Lung (tissue), 12 donors: ENCODE data around the gene ARHGAP8. TPM values are rescaled to one million over a fixed set of nuclear protein-coding genes. Genes with fewer than 3 reads are reported as not detected.

ENCODE experiments used
- ATAC-seq: fragments of 200-7000 bp; cut with Tn5 transposase; one replicate; pipeline ENCODE4 v1.9.1; 2020; ENCODE audit warnings: moderate number of reproducible peaks; ENCODE audit not compliant: insufficient read depth, low FRiP score
- DNase-seq, 3 donors: peaks; one replicate each; pipeline ENCODE4 v3.0.0-alpha.2; 2013 to 2017
- H3K27ac ChIP-seq, 2 donors: one replicate each; pipeline ENCODE4 v1.5.1; 2013; ENCODE audit warnings: mild to moderate bottlenecking in 2 of 2, moderate library complexity in 2 of 2, control low read depth in 1 of 2, inconsistent platforms in 1 of 2, low read depth in 1 of 2, low read length in 1 of 2
- H3K27me3 ChIP-seq, 3 donors: one replicate each; pipeline ENCODE4 v1.5.1; 2013; ENCODE audit warnings: low read length in 2 of 3; ENCODE audit not compliant: control insufficient read depth in 3 of 3, insufficient read depth in 3 of 3
- H3K36me3 ChIP-seq, 4 donors: one replicate each; pipeline ENCODE4 v1.5.1; 2013; ENCODE audit warnings: low read length in 4 of 4, mild to moderate bottlenecking in 1 of 4, moderate library complexity in 1 of 4; ENCODE audit not compliant: control insufficient read depth in 4 of 4, insufficient read depth in 4 of 4
- H3K4me1 ChIP-seq, 5 donors: one replicate each; pipeline ENCODE4 v1.5.1; 2013; ENCODE audit warnings: low read length in 5 of 5, mild to moderate bottlenecking in 2 of 5, moderate library complexity in 1 of 5; ENCODE audit not compliant: control insufficient read depth in 5 of 5, insufficient read depth in 5 of 5
- H3K4me3 ChIP-seq: one replicate; pipeline ENCODE4 v1.5.1; 2013; ENCODE audit warnings: mild to moderate bottlenecking, control low read depth, moderate library complexity
- H3K9ac ChIP-seq, 2 donors: one replicate each; pipeline ENCODE4 v1.5.1; 2013; ENCODE audit warnings: low read length in 2 of 2, control low read depth in 1 of 2; ENCODE audit not compliant: insufficient read depth in 1 of 2
- H3K9me3 ChIP-seq, 4 donors: one replicate each; pipeline ENCODE4 v1.5.1; 2013; ENCODE audit warnings: low read length in 3 of 4, mild to moderate bottlenecking in 1 of 4, moderate library complexity in 1 of 4; ENCODE audit not compliant: control insufficient read depth in 4 of 4, insufficient read depth in 3 of 4
- whole genome bisulfite sequencing, 2 donors: extraction: QIAGEN DNeasy Blood & Tissue Kit; methylation state at CpG; one replicate each; pipeline ENCODE4 v1.1.7; 2013; 5-methylcytosine and 5-hydroxymethylcytosine counted together
- polyA plus RNA-seq, 2 donors: library from polyadenylated mRNA; stranded (reverse); fragments of 200-250 nt; gene quantifications; one replicate each; pipeline ENCODE4 v1.2.1, GENCODE V29; 2013
- total RNA-seq, 2 donors: library from RNA; depleted of rRNA in 1 of 2; stranded (reverse); fragments of >200 nt in 1 of 2; gene quantifications; one replicate each; pipeline ENCODE4 v1.2.1, GENCODE V29; 2014 to 2021
- TF ChIP-seq, protein P1 (sequence below): IDR thresholded peaks from 2 replicates; pipeline ENCODE4 v1.5.1; 2012; ENCODE audit warnings: mild to moderate bottlenecking; ENCODE audit errors: control extremely low read depth, extremely low read depth
- donor health status: control.
- donor health status: control.
- donor health status: Bipolar disorder and iron deficiency.
- donor health status: healthy.
- donor health status: DM: yes; HTN: yes; CAD: no.

ARHGAP8 gene
- total and polyA plus RNA-seq, 4 donors: 6.8 to 21.6 (median 16.5) TPM

DNA sequence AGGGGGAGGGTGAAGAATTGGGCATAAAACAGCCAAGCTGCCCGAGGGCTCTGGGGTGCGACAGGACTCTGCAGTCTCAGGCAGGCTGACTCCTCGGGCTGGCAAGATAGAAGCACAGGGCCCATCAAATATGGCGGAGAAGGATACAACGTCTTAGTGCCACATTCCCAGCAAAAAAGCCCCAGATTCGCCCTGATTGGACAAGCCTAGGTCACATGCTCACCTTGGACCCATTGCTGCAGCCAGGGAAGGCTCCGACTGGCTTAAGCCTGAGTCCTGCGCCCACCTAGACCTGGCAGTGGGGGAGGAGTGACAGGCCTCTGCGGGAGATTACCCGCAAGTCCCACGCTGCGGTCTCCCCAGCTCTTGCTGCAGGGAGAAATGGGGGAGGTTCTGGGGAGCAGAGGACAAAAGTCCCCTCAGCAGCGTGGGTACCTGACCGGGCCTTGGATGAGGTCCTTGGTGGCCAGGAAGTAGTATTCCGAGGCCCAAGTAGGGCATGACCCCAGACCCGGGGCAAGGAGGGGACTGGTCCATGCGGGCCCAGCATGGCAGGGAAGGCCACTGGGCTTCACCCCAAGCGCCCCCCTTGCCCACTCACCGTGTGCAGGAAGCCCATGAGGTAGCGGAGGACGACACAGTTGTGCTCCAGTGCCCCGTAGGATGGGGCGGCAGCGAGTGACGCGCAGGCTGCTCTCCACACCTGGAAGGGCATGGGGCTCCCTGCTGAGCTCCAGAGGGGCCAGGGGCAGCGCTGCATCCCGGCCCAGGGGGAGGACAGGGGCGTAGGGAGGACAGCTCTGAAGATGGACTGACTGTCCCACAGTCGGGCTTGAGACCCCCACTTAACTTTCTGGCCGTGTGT is 113.0 kb downstream of the ARHGAP8 start:
- Histone ChIP-seq H3K4me1 (no peaks in the 10 kb centered on the region), H3K27me3 (peaks cover 0 to 2% (median 0%) of the 10 kb centered on the region in 3 donors), H3K36me3 (no peaks in the 10 kb centered on the region), H3K4me3 (no peak overlapping the region), H3K9ac (no peak overlapping the region), H3K27ac (no peak overlapping the region), H3K9me3 (peaks cover 0 to 5% (median 0%) of the 10 kb centered on the region in 4 donors)
- ATAC-seq (no peak), DNase-seq (no peak)
- 86 to 93% methylated on average over 31 of the region's 31 CpGs for WGBS, 2 donors
- TF ChIP-seq, protein P1, sequence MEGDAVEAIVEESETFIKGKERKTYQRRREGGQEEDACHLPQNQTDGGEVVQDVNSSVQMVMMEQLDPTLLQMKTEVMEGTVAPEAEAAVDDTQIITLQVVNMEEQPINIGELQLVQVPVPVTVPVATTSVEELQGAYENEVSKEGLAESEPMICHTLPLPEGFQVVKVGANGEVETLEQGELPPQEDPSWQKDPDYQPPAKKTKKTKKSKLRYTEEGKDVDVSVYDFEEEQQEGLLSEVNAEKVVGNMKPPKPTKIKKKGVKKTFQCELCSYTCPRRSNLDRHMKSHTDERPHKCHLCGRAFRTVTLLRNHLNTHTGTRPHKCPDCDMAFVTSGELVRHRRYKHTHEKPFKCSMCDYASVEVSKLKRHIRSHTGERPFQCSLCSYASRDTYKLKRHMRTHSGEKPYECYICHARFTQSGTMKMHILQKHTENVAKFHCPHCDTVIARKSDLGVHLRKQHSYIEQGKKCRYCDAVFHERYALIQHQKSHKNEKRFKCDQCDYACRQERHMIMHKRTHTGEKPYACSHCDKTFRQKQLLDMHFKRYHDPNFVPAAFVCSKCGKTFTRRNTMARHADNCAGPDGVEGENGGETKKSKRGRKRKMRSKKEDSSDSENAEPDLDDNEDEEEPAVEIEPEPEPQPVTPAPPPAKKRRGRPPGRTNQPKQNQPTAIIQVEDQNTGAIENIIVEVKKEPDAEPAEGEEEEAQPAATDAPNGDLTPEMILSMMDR: no peak

DNA sequence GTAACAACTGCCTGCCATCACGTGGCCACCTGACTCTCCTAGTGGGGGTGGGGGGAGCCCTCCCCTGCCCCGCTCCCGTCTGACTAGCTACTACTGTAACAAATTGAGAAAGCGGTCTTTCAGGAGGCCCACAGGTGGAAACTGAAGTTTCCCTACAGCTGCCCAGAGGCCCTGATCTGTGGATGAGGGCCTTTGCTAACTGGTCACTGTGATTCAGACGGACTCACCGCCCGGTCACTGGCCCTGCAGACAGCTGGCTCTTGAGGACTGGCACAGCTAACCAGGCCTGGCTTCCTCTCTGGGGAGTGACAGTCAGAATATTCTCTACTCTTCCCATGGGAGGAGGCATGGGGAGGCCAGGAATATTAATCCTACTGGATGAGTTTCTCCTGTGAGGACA is 116.8 kb downstream of the ARHGAP8 start:
- ATAC-seq: no peak
- DNase-seq: no peak
- Histone ChIP-seq H3K36me3 (no peaks in the 10 kb centered on the region), H3K9me3 (peaks cover 0 to 11% (median 0%) of the 10 kb centered on the region in 4 donors), H3K27me3 (peaks cover 0 to 2% (median 0%) of the 10 kb centered on the region in 3 donors), H3K9ac (no peak overlapping the region), H3K4me3 (no peak overlapping the region), H3K4me1 (no peaks in the 10 kb centered on the region), H3K27ac (no peak overlapping the region)
- TF ChIP-seq, protein P1: no peak
- WGBS, 2 donors: 82 to 83% methylated on average over 7 of the region's 7 CpGs

DNA sequence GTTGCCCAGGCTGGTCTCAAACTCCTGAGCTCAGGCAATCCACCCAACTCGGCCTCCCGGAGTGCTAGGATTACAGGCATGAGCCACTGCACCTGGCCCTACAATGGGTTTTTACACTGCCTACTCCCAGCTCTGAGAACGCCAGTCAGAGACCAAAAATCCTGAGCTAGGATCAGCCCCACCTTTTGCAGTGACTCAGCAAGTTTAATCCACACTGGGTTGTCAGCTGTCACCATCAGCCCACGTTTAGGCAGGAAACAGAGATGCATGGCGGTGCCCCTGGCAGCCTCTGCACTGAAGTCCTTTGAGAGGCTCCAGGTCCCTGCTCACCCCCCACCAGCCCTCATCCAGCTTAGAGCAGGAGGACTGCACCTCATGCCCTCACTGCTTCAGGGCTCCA is 117.6 kb downstream of the ARHGAP8 start:
- no peak for ATAC-seq
- Histone ChIP-seq H3K27ac (no peak overlapping the region), H3K4me3 (no peak overlapping the region), H3K4me1 (no peaks in the 10 kb centered on the region), H3K36me3 (no peaks in the 10 kb centered on the region), H3K9ac (no peak overlapping the region), H3K27me3 (peaks cover 0 to 2% (median 0%) of the 10 kb centered on the region in 3 donors), H3K9me3 (peaks cover 0 to 9% (median 0%) of the 10 kb centered on the region in 4 donors)
- peak in 1 of 3 donors; percentile 9 for DNase-seq
- WGBS, 2 donors: 36 to 50% methylated on average over 5 of the region's 5 CpGs
- TF ChIP-seq, protein P1: no peak
